HG02678 (cell line): ENCODE results near the gene CARD16.
"Not testable (repeated sequence)": the region's sequence is repeated elsewhere in the genome, so short reads cannot be mapped to it uniquely, and the experiment has no call there.

Experiments
- ATAC-seq: cut with Tn5 transposase; IDR thresholded peaks from one replicate; pipeline ENCODE4 v1.9.1; 2021; ENCODE audit warnings: mild to moderate bottlenecking, moderate library complexity; ENCODE audit not compliant: unreplicated experiment

The CARD16 gene

GRCh38 chr11:105044557-105045524 lies at the start of gene CARD16:
TSS of gene CARD16 (minus strand) at chr11:105045335. CDS start at chr11:105045297, 38 bp downstream.
- ATAC-seq = peak; percentile 98

GRCh38 chr11:105092256-105093239 lies 47.4 kb upstream of the CARD16 start:
- no peak for ATAC-seq

- ATAC-seq = no peak
Observed at GRCh38 chr11:105081412-105082150, 36.4 kb upstream of the CARD16 start.

GRCh38 chr11:105080171-105080906 lies 35.2 kb upstream of the CARD16 start:
- not testable (repeated sequence) for ATAC-seq

- no peak for ATAC-seq
Observed at GRCh38 chr11:105078283-105078682, 33.1 kb upstream of the CARD16 start.

- not testable (repeated sequence) for ATAC-seq
Observed at GRCh38 chr11:105077141-105077790, 32.1 kb upstream of the CARD16 start.

- ATAC-seq = no peak
Observed at GRCh38 chr11:105074166-105074530, 29.0 kb upstream of the CARD16 start.

- ATAC-seq = no peak
Observed at GRCh38 chr11:105073456-105074165, 28.5 kb upstream of the CARD16 start.

GRCh38 chr11:105072080-105072479 lies 26.9 kb upstream of the CARD16 start:
- not testable (repeated sequence) for ATAC-seq

- ATAC-seq = no peak
Observed at GRCh38 chr11:105071089-105071732, 26.1 kb upstream of the CARD16 start.

- ATAC-seq = no peak
Observed at GRCh38 chr11:105070306-105070705, 25.2 kb upstream of the CARD16 start.

- ATAC-seq = not testable (repeated sequence)
Observed at GRCh38 chr11:105069749-105070148, 24.6 kb upstream of the CARD16 start.

GRCh38 chr11:105063245-105063941 lies 18.3 kb upstream of the CARD16 start:
- not testable (repeated sequence) for ATAC-seq

- ATAC-seq = no peak
Observed at GRCh38 chr11:105057432-105057831, 12.3 kb upstream of the CARD16 start.

GRCh38 chr11:105056446-105056845 lies 11.3 kb upstream of the CARD16 start:
- ATAC-seq = no peak

GRCh38 chr11:105054723-105055493 lies 9.8 kb upstream of the CARD16 start:
- ATAC-seq = no peak

- ATAC-seq = no peak
Observed at GRCh38 chr11:105052487-105052886, 7.4 kb upstream of the CARD16 start.
